Trophoblast cell (in vitro differentiated cells and primary cell): ENCODE measurements around the gene CLEC16A.

Experiments
- DNase-seq, 2 donors: peaks; one replicate each; pipeline ENCODE4 v3.0.0-alpha.2; 2016
- H2AFZ ChIP-seq: 2 replicates; pipeline ENCODE4 v1.6.1; 2013; ENCODE audit warnings: low read length, moderate library complexity, mild to moderate bottlenecking; ENCODE audit not compliant: insufficient read depth, poor library complexity
- H2AK5ac ChIP-seq: 2 replicates; pipeline ENCODE4 v1.6.1; 2013; ENCODE audit warnings: mild to moderate bottlenecking, low read length
- H2BK120ac ChIP-seq: 2 replicates; pipeline ENCODE4 v1.6.1; 2013; ENCODE audit warnings: low read length, mild to moderate bottlenecking, moderate library complexity; ENCODE audit not compliant: insufficient read depth, poor library complexity
- H2BK12ac ChIP-seq: 2 replicates; pipeline ENCODE4 v1.6.1; 2013; ENCODE audit warnings: mild to moderate bottlenecking, low read length, moderate library complexity
- H2BK5ac ChIP-seq: 2 replicates; pipeline ENCODE4 v1.6.1; 2013; ENCODE audit warnings: low read length, low read depth, moderate library complexity, mild to moderate bottlenecking; ENCODE audit not compliant: poor library complexity
- H3K14ac ChIP-seq: 2 replicates; pipeline ENCODE4 v1.6.1; 2013; ENCODE audit warnings: mild to moderate bottlenecking, low read length
- H3K18ac ChIP-seq: 2 replicates; pipeline ENCODE4 v1.6.1; 2013; ENCODE audit warnings: mild to moderate bottlenecking, low read length
- H3K23ac ChIP-seq: 2 replicates; pipeline ENCODE4 v1.6.1; 2013; ENCODE audit warnings: low read length
- H3K27ac ChIP-seq: 2 replicates; pipeline ENCODE4 v1.5.1; 2013; ENCODE audit warnings: low read depth, mild to moderate bottlenecking, inconsistent platforms, low read length, moderate library complexity
- H3K27me3 ChIP-seq: 2 replicates; pipeline ENCODE4 v1.6.1; 2013; ENCODE audit warnings: inconsistent platforms, mild to moderate bottlenecking, low read length, moderate library complexity; ENCODE audit not compliant: insufficient read depth
- H3K36me3 ChIP-seq, 2 experiments: 1 replicate in 1 of 2; 2 replicates in 1 of 2; pipeline ENCODE4 v1.6.1; 2013; ENCODE audit warnings: low read length in 2 of 2, mild to moderate bottlenecking in 2 of 2, moderate library complexity in 1 of 2; ENCODE audit not compliant: insufficient read depth in 2 of 2, control insufficient read depth in 1 of 2
- H3K4ac ChIP-seq: 2 replicates; pipeline ENCODE4 v1.6.1; 2013; ENCODE audit warnings: low read depth, mild to moderate bottlenecking, low read length, moderate library complexity
- H3K4me1 ChIP-seq, 2 experiments: 1 replicate in 1 of 2; 2 replicates in 1 of 2; pipeline ENCODE4 v1.6.1; 2013; ENCODE audit warnings: low read length in 2 of 2, mild to moderate bottlenecking in 2 of 2, moderate library complexity in 1 of 2; ENCODE audit not compliant: insufficient read depth in 2 of 2, control insufficient read depth in 1 of 2
- H3K4me2 ChIP-seq: 2 replicates; pipeline ENCODE4 v1.6.1; 2013; ENCODE audit warnings: inconsistent platforms, mild to moderate bottlenecking, low read length, moderate library complexity
- H3K4me3 ChIP-seq: 2 replicates; pipeline ENCODE4 v1.5.1; 2013; ENCODE audit warnings: mild to moderate bottlenecking, low read depth, low read length, inconsistent platforms
- H3K79me1 ChIP-seq: one replicate; pipeline ENCODE4 v1.6.1; 2013; ENCODE audit warnings: low read length
- H3K79me2 ChIP-seq: 2 replicates; pipeline ENCODE4 v1.6.1; 2013; ENCODE audit warnings: low read length, mild to moderate bottlenecking; ENCODE audit not compliant: control insufficient read depth, insufficient read depth, poor library complexity
- H3K9ac ChIP-seq: 2 replicates; pipeline ENCODE4 v1.6.1; 2013; ENCODE audit warnings: mild to moderate bottlenecking, low read length
- H3K9me3 ChIP-seq: 2 replicates; pipeline ENCODE4 v1.6.1; 2013; ENCODE audit warnings: low read depth, mild to moderate bottlenecking, control low read depth, inconsistent platforms, low read length; ENCODE audit not compliant: insufficient read depth
- H4K12ac ChIP-seq: 2 replicates; pipeline ENCODE4 v1.6.1; 2013; ENCODE audit warnings: low read depth, mild to moderate bottlenecking, low read length, moderate library complexity
- H4K8ac ChIP-seq: 2 replicates; pipeline ENCODE4 v1.6.1; 2013; ENCODE audit warnings: low read depth, mild to moderate bottlenecking, low read length, moderate library complexity
- H4K91ac ChIP-seq: one replicate; pipeline ENCODE4 v1.6.1; 2013; ENCODE audit warnings: low read depth, mild to moderate bottlenecking, low read length, moderate library complexity
- WGBS: extraction: QIAGEN DNeasy Blood & Tissue Kit; methylation state at CpG from one replicate; pipeline ENCODE4 v1.1.7; 2013; ENCODE audit warnings: missing lambda C conversion rate; ENCODE audit not compliant: insufficient read length, insufficient coverage; ENCODE audit errors: extremely low coverage; 5-methylcytosine and 5-hydroxymethylcytosine counted together

Gene CLEC16A

GRCh38 chr16:11208916-11209665, 264.7 kb downstream of the CLEC16A start:
- Histone ChIP-seq H2BK5ac (no peak overlapping the region), H2AFZ (no peak overlapping the region), H2BK12ac (no peak overlapping the region), H3K79me1 (no peaks in the 10 kb centered on the region), H4K12ac (no peak overlapping the region), H3K36me3 (no peaks in the 10 kb centered on the region), H3K9ac (no peak overlapping the region), H3K23ac (no peak overlapping the region), H3K4me2 (no peak overlapping the region), H3K27me3 (no peaks in the 10 kb centered on the region), H4K91ac (no peak overlapping the region), H2BK120ac (no peak overlapping the region), H3K79me2 (no peaks in the 10 kb centered on the region), H3K14ac (no peak overlapping the region), H3K4me1 (no peaks in the 10 kb centered on the region), H3K4ac (no peak overlapping the region), H2AK5ac (no peak overlapping the region), H3K18ac (no peak overlapping the region), H4K8ac (no peak overlapping the region), H3K4me3 (no peak overlapping the region), H3K27ac (no peak overlapping the region), H3K9me3 (peaks cover 13% of the 10 kb centered on the region)
- DNase-seq = peak; percentile 52 to 59
- no CpG with 5 or more reads among the region's 9 CpGs for WGBS

DNA sequence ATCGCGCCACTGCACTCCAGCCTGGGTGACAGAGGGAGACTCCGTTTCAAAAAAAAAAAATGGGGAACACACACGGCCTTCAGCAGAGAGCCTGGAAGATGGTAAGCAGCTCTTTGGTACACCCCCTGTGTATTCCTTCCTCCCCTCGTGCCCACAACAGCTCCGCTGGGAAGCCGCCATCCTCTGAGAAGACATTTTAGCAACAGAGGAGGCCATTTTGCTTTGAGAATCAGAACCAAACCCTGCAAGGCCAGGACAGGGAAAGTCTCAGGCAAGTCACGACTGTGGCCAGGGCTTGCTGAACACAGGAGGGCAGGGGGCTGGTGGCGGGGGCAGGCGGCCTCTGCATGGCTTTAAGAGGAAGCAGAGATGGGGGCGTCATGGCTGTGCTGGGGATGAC, 265.9 kb downstream of the CLEC16A start:
- no peak overlapping the region for H4K8ac ChIP-seq
- no CpG with 5 or more reads among the region's 11 CpGs for WGBS

DNA sequence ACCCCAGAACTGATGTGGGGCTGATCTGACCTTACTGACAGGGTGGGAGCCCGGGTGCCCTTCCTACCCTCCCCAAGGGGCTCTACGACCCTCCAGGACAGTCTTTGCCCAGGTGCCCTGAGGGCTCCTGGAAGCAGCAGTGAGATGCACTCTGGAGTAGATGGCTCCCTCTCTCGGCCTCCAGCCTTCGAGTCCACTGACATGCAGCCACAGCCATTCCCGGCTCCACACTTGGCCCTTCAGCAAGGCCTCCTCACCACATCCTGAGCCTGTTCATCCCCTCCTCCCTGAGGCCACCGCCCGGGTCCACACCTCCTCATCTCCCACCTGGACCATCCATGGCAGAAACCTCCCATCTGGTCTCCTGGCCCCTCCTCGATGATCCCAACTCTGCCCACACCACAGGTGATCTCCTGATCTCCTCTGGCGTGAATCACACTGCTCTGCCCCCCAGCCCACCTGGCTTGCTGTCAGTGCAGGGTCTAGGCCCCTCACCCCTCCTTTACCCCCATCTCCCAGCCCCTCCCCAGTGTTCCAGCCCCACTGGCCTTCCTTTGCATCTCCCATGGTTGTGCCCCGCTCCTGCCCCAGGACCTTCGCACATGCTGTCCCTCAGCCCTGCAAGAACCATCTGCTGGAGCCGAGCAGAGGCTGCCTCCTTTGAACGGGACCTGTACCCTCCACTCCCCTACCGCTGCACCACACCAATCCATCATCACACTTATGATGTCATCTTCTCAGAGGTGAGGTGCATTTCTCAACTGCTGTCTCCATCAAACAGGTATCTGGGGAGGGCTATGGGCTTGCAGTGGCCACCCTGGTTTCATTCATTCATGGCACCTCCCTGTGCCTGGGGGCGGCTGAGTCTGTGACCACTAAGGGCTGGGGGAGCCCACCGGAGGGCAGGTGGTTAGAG, 267.0 kb downstream of the CLEC16A start:
- no CpG with 5 or more reads among the region's 16 CpGs for WGBS
- no peaks in the 10 kb centered on the region for H3K27me3 ChIP-seq
- no peak overlapping the region for H3K27ac ChIP-seq
- no peak overlapping the region for H3K4ac ChIP-seq
- H3K79me1 ChIP-seq = no peaks in the 10 kb centered on the region
- no peak overlapping the region for H2BK5ac ChIP-seq
- no peak overlapping the region for H3K9ac ChIP-seq
- H4K8ac ChIP-seq = no peak overlapping the region
- H3K79me2 ChIP-seq = no peaks in the 10 kb centered on the region
- no peak overlapping the region for H3K4me3 ChIP-seq
- H3K14ac ChIP-seq = no peak overlapping the region
- DNase-seq = no peak
- H3K4me2 ChIP-seq = no peak overlapping the region
- H3K23ac ChIP-seq = no peak overlapping the region
- H4K91ac ChIP-seq = no peak overlapping the region
- no peak overlapping the region for H2BK120ac ChIP-seq
- no peak overlapping the region for H2AK5ac ChIP-seq
- H2BK12ac ChIP-seq = no peak overlapping the region
- H3K4me1 ChIP-seq = no peaks in the 10 kb centered on the region
- H2AFZ ChIP-seq = no peak overlapping the region
- peaks cover 16% of the 10 kb centered on the region for H3K9me3 ChIP-seq
- no peak overlapping the region for H3K18ac ChIP-seq
- no peaks in the 10 kb centered on the region for H3K36me3 ChIP-seq
- no peak overlapping the region for H4K12ac ChIP-seq

More for the DNA sequence above, 265.9 kb downstream of the CLEC16A start:
- Histone ChIP-seq H2BK120ac (no peak overlapping the region), H2BK5ac (no peak overlapping the region), H3K36me3 (no peaks in the 10 kb centered on the region), H3K79me2 (no peaks in the 10 kb centered on the region), H3K9ac (no peak overlapping the region), H3K4me2 (no peak overlapping the region), H3K27ac (no peak overlapping the region), H3K27me3 (no peaks in the 10 kb centered on the region), H2BK12ac (no peak overlapping the region), H3K4ac (no peak overlapping the region), H4K91ac (no peak overlapping the region), H3K4me1 (no peaks in the 10 kb centered on the region), H2AFZ (no peak overlapping the region), H2AK5ac (no peak overlapping the region), H3K14ac (no peak overlapping the region), H4K12ac (no peak overlapping the region), H3K79me1 (no peaks in the 10 kb centered on the region), H3K23ac (no peak overlapping the region), H3K18ac (no peak overlapping the region), H3K4me3 (no peak overlapping the region), H3K9me3 (peaks cover 13% of the 10 kb centered on the region)
- DNase-seq = no peak

GRCh38 chr16:11211977-11212797, 267.8 kb downstream of the CLEC16A start:
- Histone ChIP-seq H4K12ac (no peak overlapping the region), H3K79me2 (no peaks in the 10 kb centered on the region), H3K9me3 (peaks cover 15% of the 10 kb centered on the region), H3K9ac (no peak overlapping the region), H2BK12ac (no peak overlapping the region), H3K4me1 (no peaks in the 10 kb centered on the region), H3K14ac (no peak overlapping the region), H3K4me3 (peak overlapping the region; percentile 23), H2BK120ac (no peak overlapping the region), H3K4ac (no peak overlapping the region), H3K4me2 (no peak overlapping the region), H3K36me3 (no peaks in the 10 kb centered on the region), H3K27ac (no peak overlapping the region), H2AFZ (no peak overlapping the region), H4K8ac (no peak overlapping the region), H2AK5ac (no peak overlapping the region), H3K23ac (no peak overlapping the region), H2BK5ac (no peak overlapping the region), H3K79me1 (no peaks in the 10 kb centered on the region), H3K18ac (no peak overlapping the region), H4K91ac (no peak overlapping the region), H3K27me3 (no peaks in the 10 kb centered on the region)
- no CpG with 5 or more reads among the region's 16 CpGs for WGBS
- DNase-seq = peak in 1 of 2 donors; percentile 19
